Measurements from ENCODE around the gene ARL6. TPM values are rescaled to one million over a fixed set of nuclear protein-coding genes. Genes with fewer than 3 reads are reported as not detected.

Gene ARL6
- total and polyA plus RNA-seq, 4 donors, result 4.7 to 8.5 (median 6.8) TPM

DNA sequence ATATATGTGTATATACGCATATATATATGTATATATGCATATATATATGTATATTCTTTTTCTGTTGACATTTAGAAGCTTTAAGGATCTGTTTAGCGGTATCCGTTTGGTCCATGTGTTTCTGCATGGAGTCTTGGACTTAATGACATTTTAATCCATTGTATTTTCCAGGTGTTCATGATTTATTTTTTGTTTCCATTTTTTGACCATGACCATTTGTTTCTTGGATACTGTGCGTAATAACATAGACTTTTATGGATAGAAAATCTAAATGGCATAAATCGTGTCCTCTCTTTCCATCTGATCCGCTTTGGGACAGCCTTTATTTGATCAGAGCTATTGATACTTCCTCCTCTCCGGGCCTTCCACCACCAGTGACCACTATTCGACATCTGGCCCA lies 76.7 kb downstream of the ARL6 start:
- ATAC-seq (ENCODE audit: low FRiP score) (no peak), DNase-seq (no peak)
- intact Hi-C loops (cut with DNase I), result no loop called here
- Histone ChIP-seq H3K4me1 (ENCODE audit: control insufficient read depth in 1 of 2, insufficient read depth in 2 of 2, low read length in 2 of 2) (peaks cover 0 to 3% of the 10 kb centered on the region in 2 donors), H3K27ac (ENCODE audit: low read depth in 1 of 2, low read length in 2 of 2) (no peak overlapping the region), H3K9me3 (ENCODE audit: control insufficient read depth, low read length) (no peaks in the 10 kb centered on the region), H3K27me3 (ENCODE audit: control insufficient read depth in 1 of 2, insufficient read depth in 2 of 2, low read length in 1 of 2) (no peaks in the 10 kb centered on the region), H3K36me3 (ENCODE audit: control insufficient read depth in 1 of 2, insufficient read depth in 2 of 2, low read length in 1 of 2) (peaks cover 0 to 3% of the 10 kb centered on the region in 2 donors), H3K4me3 (ENCODE audit: low read length in 2 of 2) (no peak overlapping the region)
- WGBS, 2 donors, result 97 to 99% methylated on average over 8 of the region's 8 CpGs

DNA sequence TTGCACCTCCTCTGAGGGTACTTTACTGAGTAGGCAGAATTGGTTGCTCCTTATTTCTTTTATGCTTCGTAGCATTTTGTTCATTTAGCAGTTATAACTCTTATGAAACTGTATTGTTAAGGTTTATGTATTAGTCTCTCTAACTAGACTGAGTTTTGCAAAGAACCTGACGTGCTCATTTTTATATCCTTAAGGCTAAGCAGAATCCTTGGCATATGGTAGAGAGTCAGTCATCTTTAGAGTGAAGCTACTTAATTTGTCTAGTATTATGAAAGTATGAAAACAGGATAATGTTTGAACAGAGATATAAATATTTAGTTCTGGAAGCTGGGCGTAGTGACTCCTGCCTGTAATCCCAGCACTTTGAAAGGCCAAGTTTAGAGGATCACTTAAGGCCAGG lies 77.4 kb downstream of the ARL6 start:
- ATAC-seq (ENCODE audit: low FRiP score), result no peak
- DNase-seq, result no peak
- H3K36me3 ChIP-seq (ENCODE audit: control insufficient read depth in 1 of 2, insufficient read depth in 2 of 2, low read length in 1 of 2), result peaks cover 0 to 3% of the 10 kb centered on the region in 2 donors
- H3K4me3 ChIP-seq (ENCODE audit: low read length in 2 of 2), result no peak overlapping the region
- 94% methylated on average over 3 of the region's 3 CpGs for WGBS, 2 donors
- H3K27ac ChIP-seq (ENCODE audit: low read depth in 1 of 2, low read length in 2 of 2), result no peak overlapping the region
- intact Hi-C loops (cut with DNase I), result no loop called here
- no peaks in the 10 kb centered on the region for H3K9me3 ChIP-seq (ENCODE audit: control insufficient read depth, low read length)
- peaks cover 0 to 3% of the 10 kb centered on the region in 2 donors for H3K4me1 ChIP-seq (ENCODE audit: control insufficient read depth in 1 of 2, insufficient read depth in 2 of 2, low read length in 2 of 2)
- no peaks in the 10 kb centered on the region for H3K27me3 ChIP-seq (ENCODE audit: control insufficient read depth in 1 of 2, insufficient read depth in 2 of 2, low read length in 1 of 2)

GRCh38 chr3:97848779-97849178 lies 84.2 kb downstream of the ARL6 start:
- H3K4me1 ChIP-seq (ENCODE audit: control insufficient read depth in 1 of 2, insufficient read depth in 2 of 2, low read length in 2 of 2), result no peaks in the 10 kb centered on the region
- intact Hi-C loops (cut with DNase I), result no loop called here
- no peak for DNase-seq
- no peak overlapping the region for H3K27ac ChIP-seq (ENCODE audit: low read depth in 1 of 2, low read length in 2 of 2)
- H3K27me3 ChIP-seq (ENCODE audit: control insufficient read depth in 1 of 2, insufficient read depth in 2 of 2, low read length in 1 of 2), result no peaks in the 10 kb centered on the region
- 89 to 92% methylated on average over 3 of the region's 3 CpGs for WGBS, 2 donors
- no peaks in the 10 kb centered on the region for H3K9me3 ChIP-seq (ENCODE audit: control insufficient read depth, low read length)
- H3K36me3 ChIP-seq (ENCODE audit: control insufficient read depth in 1 of 2, insufficient read depth in 2 of 2, low read length in 1 of 2), result peaks cover 0 to 2% of the 10 kb centered on the region in 2 donors
- no peak for ATAC-seq (ENCODE audit: low FRiP score)
- H3K4me3 ChIP-seq (ENCODE audit: low read length in 2 of 2), result no peak overlapping the region

Other genes starting within 250 kb of the ARL6 start
- gene CRYBG3, start 57.3 kb downstream of the ARL6 start, total RNA-seq, result 10 to 100 TPM; 22.4 to 39.1 TPM
- 1 to 10 TPM; 1.5 to 4.7 TPM for gene CRYBG3, start 57.3 kb downstream of the ARL6 start, polyA plus RNA-seq
- gene RIOX2, start 207.7 kb downstream of the ARL6 start, total RNA-seq, result 10 to 100 TPM; 15.7 to 25.8 TPM
- gene RIOX2, start 207.7 kb downstream of the ARL6 start, polyA plus RNA-seq, result 10 to 100 TPM in 1 of 2 donors, 1 to 10 TPM in 1; 6.3 to 12.7 TPM